Right lobe of liver (tissue), 4 donors: ENCODE measurements around the gene SCAMP3.
"Not testable (repeated sequence)": the region's sequence is repeated elsewhere in the genome, so short reads cannot be mapped to it uniquely, and the experiment has no call there.

ENCODE experiments used
- POLR2A ChIP-seq: fragments of 450-650 bp; IDR thresholded peaks from one replicate; pipeline ENCODE4 v1.6.1; 2017; ENCODE audit warnings: antibody characterized with exemption, mild to moderate bottlenecking
- TF ChIP-seq, protein P1 (sequence below), 4 donors: fragments of 200-600 bp in 3 of 4; fragments of 450-650 bp in 1 of 4; IDR thresholded peaks; one replicate each; pipeline versions ENCODE4 v1.5.1 to v1.8.0; 2016 to 2022; ENCODE audit warnings: antibody characterized with exemption in 4 of 4, mild to moderate bottlenecking in 2 of 4
- donor health status: DM: no; HTN: no; CAD: no.
- donor health status: DM: no; HTN: no; CAD: no.
- donor health status: DM: no; HTN: yes; CAD: no.

DNA sequence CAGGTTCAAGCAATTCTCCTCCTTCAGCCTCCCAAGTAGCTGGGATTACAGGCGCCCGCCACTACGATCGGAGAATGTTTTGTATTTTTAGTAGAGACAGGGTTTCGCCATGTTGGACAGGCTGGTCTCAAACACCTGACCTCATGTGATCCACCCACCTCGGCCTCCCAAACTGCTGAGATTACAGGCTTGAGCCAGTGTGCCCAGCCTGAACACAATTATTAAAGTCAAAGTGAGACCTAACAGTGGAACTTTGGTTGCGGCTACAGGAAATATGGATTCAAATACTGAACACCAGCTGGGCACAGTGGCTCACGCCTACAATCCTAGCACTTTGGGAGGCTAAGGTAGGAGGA lies 36.8 kb downstream of the SCAMP3 start:
- TF ChIP-seq, protein P1, sequence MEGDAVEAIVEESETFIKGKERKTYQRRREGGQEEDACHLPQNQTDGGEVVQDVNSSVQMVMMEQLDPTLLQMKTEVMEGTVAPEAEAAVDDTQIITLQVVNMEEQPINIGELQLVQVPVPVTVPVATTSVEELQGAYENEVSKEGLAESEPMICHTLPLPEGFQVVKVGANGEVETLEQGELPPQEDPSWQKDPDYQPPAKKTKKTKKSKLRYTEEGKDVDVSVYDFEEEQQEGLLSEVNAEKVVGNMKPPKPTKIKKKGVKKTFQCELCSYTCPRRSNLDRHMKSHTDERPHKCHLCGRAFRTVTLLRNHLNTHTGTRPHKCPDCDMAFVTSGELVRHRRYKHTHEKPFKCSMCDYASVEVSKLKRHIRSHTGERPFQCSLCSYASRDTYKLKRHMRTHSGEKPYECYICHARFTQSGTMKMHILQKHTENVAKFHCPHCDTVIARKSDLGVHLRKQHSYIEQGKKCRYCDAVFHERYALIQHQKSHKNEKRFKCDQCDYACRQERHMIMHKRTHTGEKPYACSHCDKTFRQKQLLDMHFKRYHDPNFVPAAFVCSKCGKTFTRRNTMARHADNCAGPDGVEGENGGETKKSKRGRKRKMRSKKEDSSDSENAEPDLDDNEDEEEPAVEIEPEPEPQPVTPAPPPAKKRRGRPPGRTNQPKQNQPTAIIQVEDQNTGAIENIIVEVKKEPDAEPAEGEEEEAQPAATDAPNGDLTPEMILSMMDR (IDR thresholded peaks at IDR 0.05) = not testable (repeated sequence)
- TF ChIP-seq POLR2A = not testable (repeated sequence)
